ENCODE measurements around the gene HERC6. TPM values are rescaled to one million over a fixed set of nuclear protein-coding genes. Genes with fewer than 3 reads are reported as not detected.

Gene HERC6
- total RNA-seq, 2 donors from 2014 or later, result 9.9 to 12.7 TPM

DNA sequence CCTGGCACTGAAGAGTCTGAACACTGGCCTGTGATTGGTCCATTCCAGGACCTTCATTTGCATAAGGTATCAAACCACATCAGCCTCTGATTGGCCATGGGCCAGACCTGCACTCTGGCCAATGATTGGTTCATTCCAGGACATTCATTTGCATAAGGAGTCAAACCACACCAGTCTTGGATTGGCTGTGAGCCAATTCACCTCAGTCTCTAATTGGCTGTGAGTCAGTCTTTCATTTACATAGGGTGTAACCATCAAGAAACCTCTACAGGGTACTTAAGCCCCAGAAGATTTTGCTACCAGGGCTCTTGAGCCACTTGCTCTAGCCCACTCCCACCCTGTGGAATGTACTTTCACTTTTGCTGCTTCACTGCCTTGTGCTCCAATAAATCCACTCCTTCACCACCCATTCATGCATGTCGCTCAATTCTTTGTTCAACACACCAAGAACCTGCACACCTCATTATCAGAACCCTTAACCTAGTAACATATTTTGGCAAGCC lies 64.1 kb downstream of the HERC6 start:
- Mint-ChIP-seq H3K27me3 (ENCODE audit: insufficient read depth) (no peaks in the 10 kb centered on the region), H3K4me1 (peaks cover 6% of the 10 kb centered on the region), H3K36me3 (ENCODE audit: low read depth) (peaks cover 18% of the 10 kb centered on the region), H3K4me3 (no peak overlapping the region), H3K9me3 (peaks cover 10% of the 10 kb centered on the region), H3K27ac (no peak overlapping the region)
- Histone ChIP-seq H3K4me1 (ENCODE audit: control insufficient read depth, insufficient read depth, low read length) (no peaks in the 10 kb centered on the region), H3K27ac (ENCODE audit: low read depth, low read length) (no peak overlapping the region), H3K9me3 (ENCODE audit: control insufficient read depth, low read length) (peaks cover 6% of the 10 kb centered on the region), H3K27me3 (ENCODE audit: control insufficient read depth, insufficient read depth, low read length, poor library complexity, severe bottlenecking) (no peaks in the 10 kb centered on the region), H3K36me3 (ENCODE audit: control insufficient read depth, insufficient read depth, low read length) (peaks cover 4% of the 10 kb centered on the region), H3K9ac (ENCODE audit: extremely low read depth, low read length, poor library complexity, severe bottlenecking) (no peak overlapping the region), H3K4me3 (ENCODE audit: low read length) (no peak overlapping the region)
- no peak for DNase-seq
- 96% methylated on average over 1 of the region's 1 CpG; no CpG with 5 or more reads in 1 of the 2 experiments for WGBS, 2 experiments (ENCODE audit: insufficient coverage in 1 of 2, insufficient read length in 1 of 2)
- TF ChIP-seq, protein P1, sequence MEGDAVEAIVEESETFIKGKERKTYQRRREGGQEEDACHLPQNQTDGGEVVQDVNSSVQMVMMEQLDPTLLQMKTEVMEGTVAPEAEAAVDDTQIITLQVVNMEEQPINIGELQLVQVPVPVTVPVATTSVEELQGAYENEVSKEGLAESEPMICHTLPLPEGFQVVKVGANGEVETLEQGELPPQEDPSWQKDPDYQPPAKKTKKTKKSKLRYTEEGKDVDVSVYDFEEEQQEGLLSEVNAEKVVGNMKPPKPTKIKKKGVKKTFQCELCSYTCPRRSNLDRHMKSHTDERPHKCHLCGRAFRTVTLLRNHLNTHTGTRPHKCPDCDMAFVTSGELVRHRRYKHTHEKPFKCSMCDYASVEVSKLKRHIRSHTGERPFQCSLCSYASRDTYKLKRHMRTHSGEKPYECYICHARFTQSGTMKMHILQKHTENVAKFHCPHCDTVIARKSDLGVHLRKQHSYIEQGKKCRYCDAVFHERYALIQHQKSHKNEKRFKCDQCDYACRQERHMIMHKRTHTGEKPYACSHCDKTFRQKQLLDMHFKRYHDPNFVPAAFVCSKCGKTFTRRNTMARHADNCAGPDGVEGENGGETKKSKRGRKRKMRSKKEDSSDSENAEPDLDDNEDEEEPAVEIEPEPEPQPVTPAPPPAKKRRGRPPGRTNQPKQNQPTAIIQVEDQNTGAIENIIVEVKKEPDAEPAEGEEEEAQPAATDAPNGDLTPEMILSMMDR (conservative IDR thresholded peaks at IDR 0.05), result no peak

GRCh38 chr4:88443486-88443885 lies 64.8 kb downstream of the HERC6 start:
- TF ChIP-seq, protein P1 (conservative IDR thresholded peaks at IDR 0.05), result no peak
- DNase-seq, result peak; percentile 43
- Mint-ChIP-seq H3K4me1 (peaks cover 6% of the 10 kb centered on the region), H3K27ac (no peak overlapping the region), H3K9me3 (peaks cover 10% of the 10 kb centered on the region), H3K27me3 (ENCODE audit: insufficient read depth) (no peaks in the 10 kb centered on the region), H3K4me3 (no peak overlapping the region), H3K36me3 (ENCODE audit: low read depth) (peaks cover 17% of the 10 kb centered on the region)
- H3K27ac ChIP-seq (ENCODE audit: low read depth, low read length), result no peak overlapping the region
- H3K9ac ChIP-seq (ENCODE audit: extremely low read depth, low read length, poor library complexity, severe bottlenecking), result no peak overlapping the region
- WGBS, 2 experiments (ENCODE audit: insufficient coverage in 1 of 2, insufficient read length in 1 of 2), result 84 to 100% methylated on average over 1 to 5 of the region's 5 CpGs
- H3K27me3 ChIP-seq (ENCODE audit: control insufficient read depth, insufficient read depth, low read length, poor library complexity, severe bottlenecking), result no peaks in the 10 kb centered on the region
- H3K4me3 ChIP-seq (ENCODE audit: low read length), result no peak overlapping the region
- peaks cover 4% of the 10 kb centered on the region for H3K36me3 ChIP-seq (ENCODE audit: control insufficient read depth, insufficient read depth, low read length)
- peaks cover 6% of the 10 kb centered on the region for H3K9me3 ChIP-seq (ENCODE audit: control insufficient read depth, low read length)
- no peaks in the 10 kb centered on the region for H3K4me1 ChIP-seq (ENCODE audit: control insufficient read depth, insufficient read depth, low read length)

GRCh38 chr4:88445252-88445651 lies 66.6 kb downstream of the HERC6 start:
- peaks cover 6% of the 10 kb centered on the region for H3K4me1 Mint-ChIP-seq
- Histone ChIP-seq H3K27me3 (ENCODE audit: control insufficient read depth, insufficient read depth, low read length, poor library complexity, severe bottlenecking) (no peaks in the 10 kb centered on the region), H3K9me3 (ENCODE audit: control insufficient read depth, low read length) (peaks cover 6% of the 10 kb centered on the region), H3K4me3 (ENCODE audit: low read length) (no peak overlapping the region), H3K36me3 (ENCODE audit: control insufficient read depth, insufficient read depth, low read length) (peaks cover 4% of the 10 kb centered on the region), H3K9ac (ENCODE audit: extremely low read depth, low read length, poor library complexity, severe bottlenecking) (no peak overlapping the region), H3K27ac (ENCODE audit: low read depth, low read length) (no peak overlapping the region), H3K4me1 (ENCODE audit: control insufficient read depth, insufficient read depth, low read length) (no peaks in the 10 kb centered on the region)
- H3K4me3 Mint-ChIP-seq, result no peak overlapping the region
- no peak for DNase-seq
- no peaks in the 10 kb centered on the region for H3K27me3 Mint-ChIP-seq (ENCODE audit: insufficient read depth)
- TF ChIP-seq, protein P1 (conservative IDR thresholded peaks at IDR 0.05), result no peak
- H3K27ac Mint-ChIP-seq, result no peak overlapping the region
- WGBS, 2 experiments (ENCODE audit: insufficient coverage in 1 of 2, insufficient read length in 1 of 2), result 81 to 91% methylated on average over 4 of the region's 4 CpGs
- peaks cover 17% of the 10 kb centered on the region for H3K36me3 Mint-ChIP-seq (ENCODE audit: low read depth)
- H3K9me3 Mint-ChIP-seq, result peaks cover 10% of the 10 kb centered on the region

All from endodermal cell (in vitro differentiated cells).